ENCODE results near the gene TMEM9. TPM values are rescaled to one million over a fixed set of nuclear protein-coding genes. Genes with fewer than 3 reads are reported as not detected.

TMEM9 gene
- total RNA-seq, 4 donors from 2014 or later: 11.9 to 38.8 (median 13.0) TPM

DNA sequence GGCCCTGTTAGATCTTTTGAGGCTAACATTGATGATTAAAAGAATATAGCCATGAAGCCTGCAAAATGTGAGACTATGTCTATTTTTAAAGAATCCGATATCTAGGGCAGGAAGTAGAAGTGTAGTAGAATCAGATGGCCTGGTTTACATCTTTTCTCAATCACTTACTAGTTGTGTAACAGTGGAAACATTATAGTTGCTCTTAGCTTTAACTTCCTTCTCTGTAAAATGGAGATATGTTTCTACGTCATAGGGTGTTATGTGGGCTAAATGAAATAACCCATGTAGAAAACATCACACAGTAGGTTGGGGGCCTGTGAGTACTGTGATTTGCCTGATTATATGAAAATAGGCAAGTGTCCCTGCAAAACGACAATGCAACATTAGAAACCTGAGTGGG is 31.9 kb upstream of the TMEM9 start:
- TF ChIP-seq POLR2A (IDR thresholded peaks at IDR 0.05): no peak
- TF ChIP-seq, protein P1, sequence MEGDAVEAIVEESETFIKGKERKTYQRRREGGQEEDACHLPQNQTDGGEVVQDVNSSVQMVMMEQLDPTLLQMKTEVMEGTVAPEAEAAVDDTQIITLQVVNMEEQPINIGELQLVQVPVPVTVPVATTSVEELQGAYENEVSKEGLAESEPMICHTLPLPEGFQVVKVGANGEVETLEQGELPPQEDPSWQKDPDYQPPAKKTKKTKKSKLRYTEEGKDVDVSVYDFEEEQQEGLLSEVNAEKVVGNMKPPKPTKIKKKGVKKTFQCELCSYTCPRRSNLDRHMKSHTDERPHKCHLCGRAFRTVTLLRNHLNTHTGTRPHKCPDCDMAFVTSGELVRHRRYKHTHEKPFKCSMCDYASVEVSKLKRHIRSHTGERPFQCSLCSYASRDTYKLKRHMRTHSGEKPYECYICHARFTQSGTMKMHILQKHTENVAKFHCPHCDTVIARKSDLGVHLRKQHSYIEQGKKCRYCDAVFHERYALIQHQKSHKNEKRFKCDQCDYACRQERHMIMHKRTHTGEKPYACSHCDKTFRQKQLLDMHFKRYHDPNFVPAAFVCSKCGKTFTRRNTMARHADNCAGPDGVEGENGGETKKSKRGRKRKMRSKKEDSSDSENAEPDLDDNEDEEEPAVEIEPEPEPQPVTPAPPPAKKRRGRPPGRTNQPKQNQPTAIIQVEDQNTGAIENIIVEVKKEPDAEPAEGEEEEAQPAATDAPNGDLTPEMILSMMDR (IDR thresholded peaks at IDR 0.05 in 4 of 5, conservative IDR thresholded peaks at IDR 0.05 in 1 of 5): no peak
- H3K4me1 ChIP-seq: peaks cover 40 to 43% of the 10 kb centered on the region in 2 donors
- in situ Hi-C loops (cut with MboI; ENCODE audit: low sequenced_read_pairs in 4 of 4) (no loop called here), intact Hi-C loops (cut with DNase I; ENCODE audit: low total_unique reads) (no loop called here)
- H3K36me3 ChIP-seq: no peaks in the 10 kb centered on the region
- H3K27me3 ChIP-seq: no peaks in the 10 kb centered on the region
- H3K27ac ChIP-seq: peak overlapping the region in 2 of 4 donors; percentile 90 to 92
- ATAC-seq: no peak
- DNase-seq: no peak
- no peaks in the 10 kb centered on the region for H3K9me3 ChIP-seq
- H3K4me3 ChIP-seq: no peak overlapping the region

- H3K27ac ChIP-seq: peak overlapping the region; percentile 76 to 92 (median 84)
- in situ Hi-C loops (cut with MboI; ENCODE audit: low sequenced_read_pairs in 4 of 4): no loop called here
Observed at GRCh38 chr1:201185527-201186128, 31.4 kb upstream of the TMEM9 start.

GRCh38 chr1:201185123-201185453 is 30.8 kb upstream of the TMEM9 start:
- Histone ChIP-seq H3K9me3 (no peaks in the 10 kb centered on the region), H3K4me1 (peaks cover 38 to 40% of the 10 kb centered on the region in 2 donors), H3K36me3 (no peaks in the 10 kb centered on the region), H3K27me3 (no peaks in the 10 kb centered on the region), H3K4me3 (no peak overlapping the region), H3K27ac (peak overlapping the region; percentile 76 to 92 (median 84))
- in situ Hi-C loops (cut with MboI; ENCODE audit: low sequenced_read_pairs in 4 of 4): no loop called here
- ATAC-seq (peak; percentile 1 to 5), DNase-seq (no peak)
- peak in 1 of 2 donors; percentile 1 for TF ChIP-seq POLR2A (IDR thresholded peaks at IDR 0.05)
- TF ChIP-seq, protein P1 (IDR thresholded peaks at IDR 0.05 in 4 of 5, conservative IDR thresholded peaks at IDR 0.05 in 1 of 5): no peak
- intact Hi-C loops (cut with DNase I; ENCODE audit: low total_unique reads): loop anchor here (1.0 to 2.0 kb wide), 2 partner anchors 15 to 30 kb away; partner anchors contain the start of gene TMEM9

More at GRCh38 chr1:201185527-201186128, 31.4 kb upstream of the TMEM9 start:
- H3K27me3 ChIP-seq: no peaks in the 10 kb centered on the region
- no peak for ATAC-seq
- no peak for TF ChIP-seq POLR2A (IDR thresholded peaks at IDR 0.05)
- TF ChIP-seq, protein P1 (IDR thresholded peaks at IDR 0.05 in 4 of 5, conservative IDR thresholded peaks at IDR 0.05 in 1 of 5): no peak
- intact Hi-C loops (cut with DNase I; ENCODE audit: low total_unique reads): loop anchor here (1.0 to 2.0 kb wide), 2 partner anchors 15 to 31 kb away; partner anchors contain the start of gene TMEM9
- no peaks in the 10 kb centered on the region for H3K36me3 ChIP-seq
- H3K9me3 ChIP-seq: no peaks in the 10 kb centered on the region
- no peak for DNase-seq
- H3K4me3 ChIP-seq: no peak overlapping the region
- peaks cover 38 to 40% of the 10 kb centered on the region in 2 donors for H3K4me1 ChIP-seq

DNA sequence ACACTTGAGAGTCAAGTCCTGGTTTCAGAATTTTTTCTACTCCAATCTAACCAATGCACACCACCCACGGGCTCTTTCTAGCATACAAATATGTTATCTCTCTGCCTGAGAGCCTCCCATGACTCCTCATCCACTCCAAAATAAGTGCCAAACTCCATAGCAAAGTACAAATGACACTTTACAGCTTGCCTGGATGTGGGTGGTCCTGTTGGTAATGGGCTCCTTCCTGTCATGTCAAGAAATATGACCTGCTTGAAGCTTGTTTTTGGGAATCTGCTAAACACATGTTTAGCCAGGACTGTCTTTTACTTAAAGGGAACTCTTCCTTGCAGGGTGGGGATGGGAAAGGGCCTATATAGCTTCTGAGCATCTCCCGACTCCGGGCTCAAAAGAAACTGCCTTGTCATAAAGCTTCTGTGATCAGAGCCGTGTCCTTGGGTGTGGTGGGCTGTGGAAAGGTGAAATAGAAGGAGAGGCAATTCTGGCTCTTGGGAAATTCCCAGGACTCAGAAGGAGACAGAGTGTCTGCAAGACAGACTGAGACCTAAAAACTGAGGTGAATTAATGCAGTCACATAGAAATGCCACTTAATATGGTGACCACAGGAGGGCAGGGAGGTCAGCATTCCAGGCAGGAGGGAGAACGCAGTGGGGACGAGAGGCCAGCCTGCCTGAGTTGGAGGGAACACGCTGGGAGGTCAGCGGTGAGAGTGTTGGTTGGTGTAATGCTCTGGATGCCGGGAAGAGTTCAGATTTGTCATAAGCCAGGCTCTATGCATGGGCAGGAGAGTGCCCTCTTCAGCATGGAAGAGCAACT is 30.2 kb upstream of the TMEM9 start:
- H3K4me3 ChIP-seq: no peak overlapping the region
- no peaks in the 10 kb centered on the region for H3K36me3 ChIP-seq
- no peaks in the 10 kb centered on the region for H3K9me3 ChIP-seq
- H3K27me3 ChIP-seq: no peaks in the 10 kb centered on the region
- DNase-seq: peak; percentile 66 to 88
- peak overlapping the region; percentile 76 to 92 (median 84) for H3K27ac ChIP-seq
- in situ Hi-C loops (cut with MboI; ENCODE audit: low sequenced_read_pairs in 4 of 4): no loop called here
- TF ChIP-seq, protein P1 (IDR thresholded peaks at IDR 0.05 in 4 of 5, conservative IDR thresholded peaks at IDR 0.05 in 1 of 5): peak; percentile 52 to 74 (median 71)
- peak; percentile 16 to 21 for TF ChIP-seq POLR2A (IDR thresholded peaks at IDR 0.05)
- intact Hi-C loops (cut with DNase I; ENCODE audit: low total_unique reads): loop anchor here (1.0 to 2.0 kb wide), 3 partner anchors 14 to 35 kb away; partner anchors contain the start of gene TMEM9
- peak; percentile 94 to 98 for ATAC-seq
- H3K4me1 ChIP-seq: peaks cover 38 to 40% of the 10 kb centered on the region in 2 donors
